Activated CD8-positive, alpha-beta memory T cell treated with anti-CD3 and anti-CD28 coated beads, Interleukin-2, amount 50 U/mL, for 24 hours (primary cell): ENCODE results near the gene GSDME.
"Not testable (repeated sequence)": the region's sequence is repeated elsewhere in the genome, so short reads cannot be mapped to it uniquely, and the experiment has no call there.

Experiments used
- DNase-seq: peaks from one replicate; pipeline ENCODE4 v3.0.0-alpha.2; 2020; ENCODE audit errors: extremely low read depth

GSDME gene

DNA sequence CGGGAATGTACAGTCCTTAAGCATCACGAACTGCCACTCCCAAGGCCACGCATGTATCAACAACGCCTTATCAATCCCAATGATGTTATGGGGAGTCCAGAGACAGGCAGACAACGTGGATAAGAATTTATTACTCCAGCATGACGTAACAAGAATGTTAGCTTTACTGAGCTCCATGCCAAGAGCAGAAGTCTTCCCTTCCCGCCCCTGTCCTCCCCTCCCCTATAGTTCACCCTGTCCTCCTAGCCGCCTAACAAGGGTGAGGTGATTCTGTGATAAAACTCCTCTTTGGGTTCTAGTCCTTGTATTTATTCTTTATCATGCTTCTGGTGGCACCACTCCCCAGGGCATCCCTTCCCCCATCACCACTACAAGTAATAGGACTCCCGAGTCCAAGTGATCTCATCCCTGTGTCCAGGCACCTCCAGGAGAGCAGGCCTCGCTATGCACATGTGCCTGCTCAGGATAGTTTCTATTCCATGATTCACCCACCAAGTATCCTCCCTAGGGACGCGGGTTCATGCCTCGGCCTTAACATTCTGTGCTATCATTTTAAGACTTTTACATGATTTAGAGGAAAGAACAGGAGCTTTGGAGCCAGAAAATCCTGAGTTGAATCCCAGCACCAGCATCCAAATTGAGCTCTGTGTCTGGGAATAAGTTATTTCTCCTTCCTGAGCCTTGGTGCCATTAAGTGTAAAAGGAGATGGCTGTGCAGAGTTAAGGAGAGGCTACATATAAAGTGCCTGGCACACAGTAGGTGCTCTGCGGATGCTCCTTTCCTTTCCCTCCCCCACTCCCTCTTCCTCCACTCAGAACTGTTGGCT, 15.4 kb downstream of the GSDME start:
- no peak for DNase-seq

DNA sequence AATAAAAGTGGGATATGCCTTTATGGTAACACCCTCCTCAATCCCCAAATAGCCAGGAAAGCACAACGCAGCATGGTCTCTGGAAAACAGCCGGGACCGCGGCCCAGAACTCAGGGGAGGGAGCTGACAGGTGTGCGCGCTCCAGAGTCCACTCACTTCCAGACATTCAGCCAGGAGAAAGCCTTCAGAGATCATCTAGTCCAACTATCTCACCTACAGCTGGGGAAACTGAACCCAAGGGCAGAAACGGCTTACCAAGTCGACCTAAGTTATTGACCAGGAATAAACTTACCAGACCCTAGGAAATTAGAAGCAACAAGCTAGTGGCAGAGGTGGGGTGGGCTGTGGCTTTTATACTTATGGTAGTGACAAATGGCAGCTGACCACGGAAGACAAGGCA, 16.4 kb downstream of the GSDME start:
- no peak for DNase-seq

DNA sequence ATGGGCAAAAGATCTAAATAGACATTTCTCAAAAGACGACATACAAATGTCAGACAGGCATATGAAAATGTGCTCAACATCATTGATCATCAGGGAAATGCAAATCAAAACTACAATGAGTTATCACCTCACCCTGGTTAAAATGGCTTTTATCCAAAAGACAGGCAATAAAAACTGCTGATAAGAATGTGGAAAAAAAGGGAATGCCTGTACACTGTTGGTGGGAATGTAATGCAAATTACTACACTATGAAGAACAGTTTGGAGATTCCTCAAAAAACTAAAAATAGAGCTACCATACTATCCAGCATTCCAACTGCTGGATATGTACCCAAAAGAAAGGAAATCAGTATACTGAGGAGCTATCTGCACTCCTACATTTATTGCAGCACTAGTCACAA, 18.0 kb downstream of the GSDME start:
- no peak for DNase-seq

DNA sequence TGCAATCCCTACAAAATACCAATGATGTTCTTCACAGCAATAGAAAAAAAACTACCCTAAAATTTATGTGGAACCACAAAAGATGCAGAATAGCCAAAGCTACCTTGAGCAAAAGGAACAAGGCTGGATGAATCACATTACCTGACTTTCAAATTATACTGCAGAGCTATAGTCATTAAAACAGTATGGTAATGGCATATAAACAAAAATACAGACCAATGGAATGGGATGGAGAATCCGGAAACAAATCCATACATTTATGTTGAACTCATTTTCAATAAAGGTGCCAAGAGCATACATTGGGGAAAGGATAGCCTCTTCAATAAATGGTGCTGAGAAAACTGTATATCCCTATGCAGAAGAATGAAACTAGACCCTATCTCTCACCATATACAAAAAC, 18.7 kb downstream of the GSDME start:
- DNase-seq = no peak

DNA sequence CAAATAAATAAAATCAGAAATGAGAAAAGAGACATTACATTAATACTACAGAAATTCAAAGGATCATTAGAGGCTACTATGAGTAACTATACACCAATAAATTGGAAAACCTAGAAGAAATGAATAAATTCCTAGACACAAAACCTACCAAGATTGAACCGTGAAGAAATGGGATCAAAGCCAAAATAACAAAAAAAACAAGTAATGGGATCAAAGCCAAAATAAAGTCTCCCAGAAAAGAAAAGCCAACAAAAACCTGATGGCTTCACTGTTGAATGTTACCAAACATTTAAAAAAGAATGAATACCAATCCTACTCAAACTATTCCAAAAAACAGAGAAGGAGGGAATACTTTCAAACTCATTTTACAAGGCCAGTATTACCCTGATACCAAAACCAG, 20.0 kb downstream of the GSDME start:
- no peak for DNase-seq

DNA sequence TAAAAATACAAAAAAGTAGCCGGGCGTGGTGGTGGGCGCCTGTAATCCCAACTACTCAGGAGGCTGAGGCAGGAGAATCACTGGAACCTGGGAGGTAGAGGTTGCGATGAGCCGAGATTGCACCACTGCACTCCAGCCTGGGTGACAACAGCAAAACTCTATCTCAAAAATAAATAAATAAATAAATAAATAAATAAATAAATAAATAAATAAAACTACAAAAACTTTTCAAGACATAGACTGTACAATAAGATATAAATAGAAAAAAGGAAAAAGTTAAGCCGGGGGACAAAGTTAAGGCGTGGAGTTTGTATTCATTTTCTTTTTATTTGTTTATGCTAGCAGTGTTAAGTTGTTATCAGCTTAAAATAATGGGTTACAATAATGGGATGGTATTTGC, 21.7 kb downstream of the GSDME start:
- DNase-seq = not testable (repeated sequence)

DNA sequence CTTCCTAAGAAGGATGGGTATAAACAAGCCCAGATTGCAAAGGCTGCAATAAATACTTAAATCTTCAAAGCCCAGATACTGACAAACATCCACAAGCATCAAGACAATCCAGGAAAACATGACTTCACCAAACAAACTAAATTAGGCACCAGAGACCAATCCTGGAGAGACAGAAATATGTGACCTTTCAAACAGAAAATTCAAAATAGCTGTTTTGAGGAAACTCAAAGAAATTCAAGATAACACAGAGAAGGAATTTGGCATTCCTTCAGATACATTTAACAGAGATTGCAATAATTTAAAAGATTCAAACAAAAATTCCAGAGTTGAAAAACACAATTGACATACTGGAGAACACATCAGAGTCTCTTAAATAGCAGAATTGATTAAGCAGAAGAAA, 23.0 kb downstream of the GSDME start:
- DNase-seq = no peak

DNA sequence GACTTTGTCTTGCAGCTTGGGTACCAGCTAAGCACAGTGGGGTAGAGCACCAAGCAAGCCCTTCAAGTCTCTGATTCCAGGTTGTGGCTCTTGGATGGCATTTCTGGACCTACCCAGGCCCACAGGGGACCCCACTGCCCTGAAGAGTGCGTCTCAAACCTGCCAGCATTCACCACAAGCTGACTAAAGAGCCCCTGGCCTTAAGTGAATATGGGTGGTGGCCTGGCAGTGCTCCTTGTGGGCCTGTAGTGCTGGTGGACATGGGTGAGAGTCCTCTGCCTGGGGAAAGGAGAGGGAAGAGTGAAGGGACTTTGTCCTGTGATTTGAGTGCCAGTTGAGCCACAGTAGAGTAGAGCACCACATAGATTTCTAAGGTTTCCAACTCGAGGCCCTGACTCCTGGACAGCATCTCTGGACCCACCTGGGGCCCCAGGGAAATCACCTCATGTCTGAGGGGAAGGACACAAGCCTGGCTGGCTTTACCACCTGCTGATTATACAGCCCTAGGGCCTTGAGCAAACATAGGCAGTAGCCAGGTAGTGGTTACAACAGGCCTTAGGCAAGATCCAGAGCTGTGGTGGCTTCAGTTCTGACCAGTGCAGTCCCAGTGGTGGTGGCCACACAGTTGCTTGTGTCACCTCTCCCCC, 23.7 kb downstream of the GSDME start:
- no peak for DNase-seq

DNA sequence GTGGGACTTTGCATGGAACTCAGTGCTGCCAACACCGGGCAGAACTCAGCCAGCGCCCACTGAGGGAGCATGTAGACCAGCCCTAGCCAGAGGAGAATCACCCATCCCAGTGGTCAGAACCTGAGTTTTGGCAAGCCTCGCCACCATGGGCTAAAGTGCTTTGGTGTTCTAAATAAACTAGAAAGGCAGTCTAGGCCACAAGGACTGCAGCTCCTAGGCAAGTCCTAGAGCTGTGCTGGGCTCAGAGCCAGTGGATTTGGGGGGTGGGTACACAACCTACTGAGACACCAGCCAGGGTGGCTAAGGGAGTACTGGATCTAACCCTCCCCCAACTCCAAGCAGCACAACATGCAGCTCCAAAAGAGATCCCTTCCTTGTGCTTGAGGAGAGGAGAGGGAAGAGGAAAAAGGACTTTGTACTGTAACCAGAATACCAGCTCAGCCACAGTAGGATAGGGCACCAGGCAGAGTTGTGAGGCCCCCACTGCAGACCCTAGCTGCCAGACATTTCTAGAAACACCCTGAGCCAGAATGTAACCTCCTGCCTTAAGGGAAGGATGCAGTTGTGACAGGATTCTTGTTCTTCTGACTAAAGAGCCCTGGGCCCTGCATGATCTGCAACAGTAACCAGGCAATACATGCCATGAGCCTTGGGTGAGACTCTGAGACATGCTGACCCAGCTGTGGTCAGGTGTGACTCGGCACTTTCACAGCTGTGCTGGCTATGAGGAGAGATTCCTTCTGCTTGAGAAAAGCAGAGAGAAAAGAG, 24.4 kb downstream of the GSDME start:
- no peak for DNase-seq

DNA sequence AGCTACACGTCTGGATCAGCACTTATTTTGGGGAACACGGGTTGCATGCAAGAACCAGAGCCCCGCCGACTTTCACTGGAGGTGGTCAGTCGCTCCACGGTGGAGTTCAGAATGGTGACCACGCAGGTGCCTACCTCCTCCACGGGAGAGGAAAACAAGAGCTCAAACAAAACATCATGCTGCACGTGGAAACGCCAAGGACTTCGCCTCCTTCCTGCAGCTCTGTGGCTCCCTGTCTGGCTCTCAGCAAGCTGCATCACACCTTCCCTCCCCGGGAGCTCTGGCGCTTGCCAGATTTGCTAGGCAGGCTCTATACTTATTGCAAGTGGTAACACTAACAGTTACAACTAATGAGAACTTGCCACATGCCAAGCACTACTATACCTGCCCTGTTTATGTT, 26.0 kb downstream of the GSDME start:
- no peak for DNase-seq

DNA sequence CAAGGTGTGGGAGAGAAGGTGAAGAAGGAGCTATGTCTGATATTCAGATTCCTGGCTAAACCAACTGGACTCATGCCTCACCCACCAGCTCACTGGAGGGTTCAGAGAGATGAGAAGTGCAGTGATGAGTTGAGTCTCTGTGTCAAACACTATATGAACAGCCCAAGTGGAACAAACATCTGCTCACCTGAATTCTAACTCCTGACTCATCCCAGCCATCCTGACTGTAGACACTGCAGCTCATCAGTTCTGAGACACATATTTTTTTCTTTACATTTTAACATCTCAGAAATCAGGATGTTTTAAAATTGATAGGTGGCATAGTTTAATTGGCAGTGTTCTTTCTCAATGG, 27.3 kb downstream of the GSDME start:
- no peak for DNase-seq

DNA sequence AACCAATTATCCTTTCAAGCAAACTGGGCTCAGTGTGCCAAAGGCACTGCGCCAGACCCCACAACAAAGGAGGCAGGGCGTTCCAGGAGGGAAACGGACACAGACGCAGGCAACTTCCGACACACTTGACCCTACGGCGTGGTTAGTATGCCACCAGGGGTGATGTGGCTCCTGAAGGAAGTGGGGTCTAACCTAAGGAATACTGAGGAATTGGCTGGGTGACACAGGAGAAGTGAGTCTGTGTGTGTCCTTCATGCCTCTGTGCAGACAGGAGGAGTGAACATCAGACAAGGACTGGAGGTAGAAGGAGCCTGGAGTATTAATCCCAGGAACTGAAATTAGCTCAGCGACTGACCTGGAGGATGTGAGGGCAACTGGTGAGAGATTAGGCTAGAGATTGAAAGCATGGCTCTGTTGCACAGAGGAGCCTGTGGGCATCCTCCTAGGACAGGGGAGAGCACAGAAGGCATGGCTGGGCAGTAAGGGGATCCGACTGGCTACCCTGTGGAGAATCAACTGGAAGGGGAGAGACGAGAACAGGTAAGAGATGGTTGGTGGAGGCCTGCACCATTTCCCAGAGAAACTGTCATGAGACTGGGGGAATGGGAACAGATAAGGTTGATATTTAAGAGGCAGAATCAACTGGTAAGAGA, 27.8 kb downstream of the GSDME start:
- no peak for DNase-seq

DNA sequence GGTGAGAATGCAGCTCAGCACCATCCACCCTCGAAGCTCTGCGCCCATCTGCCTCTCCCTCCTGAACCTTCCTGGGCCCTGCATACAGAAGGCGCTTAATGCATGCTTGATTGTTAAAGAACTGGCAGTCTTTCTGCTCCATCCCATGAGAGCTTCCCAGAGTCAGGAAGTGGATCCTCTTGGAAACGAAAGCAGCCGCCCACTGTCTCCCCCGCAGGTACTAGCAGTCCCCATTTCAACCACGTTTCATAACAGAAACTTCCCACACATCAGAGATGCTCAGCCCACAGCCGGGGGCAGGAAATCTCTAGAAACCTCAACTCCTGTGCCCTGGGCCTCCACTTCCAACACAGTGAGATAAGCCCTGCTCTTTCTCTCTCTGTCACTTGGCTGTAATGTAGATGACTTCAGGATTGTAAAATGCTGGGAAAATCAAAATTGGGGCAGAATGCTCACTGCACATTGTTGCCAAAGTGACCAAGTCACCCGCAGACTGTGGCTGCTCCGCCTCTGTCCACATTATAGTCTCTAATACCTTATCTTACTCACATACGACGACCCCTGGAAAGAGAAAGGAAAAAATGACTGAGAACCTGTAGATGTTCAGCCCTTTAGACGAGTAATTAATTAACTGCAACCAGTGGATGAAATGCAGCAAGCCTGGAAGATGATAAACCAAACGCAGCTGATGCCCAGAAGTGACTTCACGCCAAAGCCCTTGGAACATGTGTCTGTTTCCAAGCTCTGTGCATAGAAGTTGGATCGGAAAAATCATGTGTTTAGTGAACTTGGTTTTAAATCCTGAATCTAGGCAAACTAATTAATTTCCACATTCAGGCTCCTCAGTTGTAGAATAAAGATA, 28.5 kb downstream of the GSDME start:
- no peak for DNase-seq

DNA sequence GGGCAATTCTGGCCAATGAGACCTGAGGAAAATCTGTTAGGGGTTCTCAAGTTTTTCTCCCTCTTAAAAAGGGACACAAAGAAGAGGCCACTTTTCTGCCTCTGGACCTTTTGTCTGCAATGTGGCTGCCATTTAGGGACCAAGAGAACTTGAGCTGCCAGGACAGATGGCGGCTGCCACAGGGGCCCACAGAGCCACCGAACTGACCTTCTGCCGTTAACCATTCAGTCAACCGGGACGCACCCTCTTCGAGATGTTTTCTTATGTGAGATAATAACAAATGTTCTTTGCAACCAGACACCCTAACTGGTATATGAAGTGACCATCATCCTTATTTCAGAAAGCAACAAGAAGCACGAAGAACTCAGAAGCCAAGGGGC, 29.2 kb downstream of the GSDME start:
- no peak for DNase-seq

DNA sequence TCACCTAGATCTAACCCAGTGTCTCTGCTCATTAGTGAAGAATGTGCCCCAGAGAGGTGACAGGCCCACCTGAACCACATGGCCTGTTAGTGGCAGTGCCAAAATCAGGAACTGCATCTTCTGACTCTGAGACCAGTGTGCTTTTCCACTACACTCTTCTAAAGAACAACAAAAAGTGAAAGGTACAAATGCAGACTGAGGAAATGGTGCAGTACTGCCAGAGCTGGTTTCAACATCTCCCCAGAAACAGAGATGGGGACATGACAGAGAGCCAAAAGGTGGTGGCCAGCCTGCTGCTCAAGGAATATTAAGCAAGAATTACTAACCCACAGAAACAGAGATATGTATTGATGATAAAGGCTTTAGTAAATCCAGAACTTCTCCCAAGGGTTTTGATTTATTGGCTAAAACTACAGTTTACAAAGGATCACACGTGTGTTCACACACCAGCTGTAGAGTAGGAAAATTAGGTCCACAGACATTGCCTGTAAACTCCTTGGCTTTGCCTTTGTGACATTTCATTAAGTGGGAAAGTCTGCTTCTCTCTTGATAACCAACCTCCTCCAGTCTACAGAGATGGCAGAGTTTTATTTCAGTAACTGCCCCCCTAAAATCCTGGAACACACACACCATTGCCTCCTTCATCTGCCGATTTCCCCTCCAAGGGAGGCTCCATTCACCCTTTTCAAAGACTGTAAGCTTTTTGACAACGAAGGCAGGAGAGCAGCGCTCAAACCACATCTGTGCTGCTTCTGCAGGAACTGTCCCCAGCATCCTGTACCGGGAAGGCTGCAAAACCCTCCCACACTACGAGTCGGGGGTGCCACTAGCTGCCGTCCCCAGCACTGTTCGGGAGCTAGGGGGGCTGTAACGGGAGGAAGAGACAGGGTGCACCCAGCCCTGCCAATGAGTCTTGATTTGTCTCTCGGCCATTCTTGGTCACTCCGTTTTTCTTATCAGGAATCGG, 29.8 kb downstream of the GSDME start:
- no peak for DNase-seq

DNA sequence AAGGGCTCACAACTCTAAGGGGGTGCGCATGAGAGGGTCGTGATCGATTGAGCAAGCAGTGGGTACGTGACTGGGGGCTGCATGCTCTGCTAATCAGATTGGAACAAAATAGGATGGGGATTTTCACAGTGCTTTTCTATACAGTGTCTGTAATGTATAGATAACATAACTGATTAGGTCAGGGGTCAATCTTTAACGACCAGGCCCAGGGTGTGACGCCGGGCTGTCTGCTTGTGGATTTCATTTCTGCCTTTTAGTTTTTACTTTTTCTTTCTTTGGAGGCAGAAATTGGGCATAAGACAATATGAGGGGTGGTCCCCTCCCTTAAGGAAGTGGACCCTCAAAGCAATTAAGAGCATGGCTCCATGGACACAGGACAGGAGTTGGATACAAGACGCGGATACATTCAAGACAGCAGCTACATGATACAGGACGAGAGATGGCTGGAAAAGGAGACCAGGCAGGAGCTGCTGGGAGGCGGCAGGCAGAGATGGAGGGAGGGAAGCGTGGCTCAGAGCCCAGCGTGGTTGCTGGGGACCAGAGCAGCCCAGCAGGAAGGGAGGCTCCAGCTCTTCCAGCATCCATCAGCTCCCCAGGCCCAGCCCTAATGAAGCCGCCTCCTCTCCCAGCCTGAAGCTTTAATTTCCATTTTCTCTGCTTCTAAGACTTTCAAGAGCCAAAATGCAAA, 31.6 kb downstream of the GSDME start:
- no peak for DNase-seq

DNA sequence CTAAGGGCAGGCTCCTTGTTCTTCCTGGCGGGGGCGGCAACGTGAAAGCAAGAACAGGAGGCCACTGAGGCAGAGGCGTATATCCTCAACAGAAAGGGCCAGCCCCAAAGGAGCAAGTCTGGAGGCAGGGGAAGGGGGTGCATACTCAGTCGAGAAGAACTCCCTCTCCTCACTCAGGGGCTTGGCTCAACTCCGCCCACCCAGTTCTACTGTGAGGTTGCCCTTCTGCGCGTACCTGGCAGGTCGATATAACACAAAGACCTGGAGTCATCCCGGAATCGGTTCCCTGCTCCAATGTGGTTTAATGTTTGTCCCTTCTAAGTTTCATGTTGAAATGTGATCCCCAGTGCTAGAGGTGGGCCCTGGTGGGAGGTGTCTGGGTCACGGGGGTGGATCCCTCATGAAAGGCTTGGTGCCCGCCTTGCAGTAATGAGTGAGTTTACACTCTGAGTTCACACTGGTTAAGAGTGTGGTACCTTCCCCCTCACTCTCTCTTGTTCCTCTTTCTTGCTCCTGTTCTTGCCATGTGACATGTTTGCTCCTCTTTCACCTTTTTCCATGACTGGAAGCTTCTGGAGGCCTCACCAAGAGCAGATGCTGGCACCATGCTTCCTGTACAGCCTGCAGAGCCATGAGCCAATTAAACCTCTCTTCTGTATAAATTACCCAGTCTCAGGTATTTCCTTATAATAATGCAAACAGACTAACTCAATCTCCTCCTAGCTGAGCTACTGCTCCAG, 32.6 kb downstream of the GSDME start:
- no peak for DNase-seq

DNA sequence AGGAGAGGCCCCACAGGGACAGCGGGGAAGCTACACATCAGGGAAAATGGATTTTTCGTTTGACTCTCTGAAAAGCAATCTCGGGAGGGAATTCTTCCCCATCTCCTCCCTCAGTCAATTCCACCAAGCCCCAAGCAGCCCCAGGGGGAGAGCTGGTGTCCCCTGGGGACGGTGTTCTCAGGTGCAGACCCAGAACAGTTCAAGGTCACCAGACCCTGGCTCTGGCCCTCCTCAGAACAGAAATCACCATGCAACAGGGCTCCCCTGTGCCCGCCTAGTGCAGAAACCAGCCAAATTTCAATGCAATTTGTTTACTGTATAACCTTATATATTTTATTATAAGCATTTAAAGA, 34.1 kb downstream of the GSDME start:
- no peak for DNase-seq
